GM20431 (cell line): ENCODE results near the gene SRC.

Source experiments
- in situ Hi-C: fragments of 300-500 bp; cut with MseI, MboI; formaldehyde crosslinking; loops from one replicate; pipeline ENCODE4 v1.15.0; 2020; ENCODE audit warnings: low sequenced_read_pairs; ENCODE audit not compliant: unreplicated experiment

Gene SRC

DNA sequence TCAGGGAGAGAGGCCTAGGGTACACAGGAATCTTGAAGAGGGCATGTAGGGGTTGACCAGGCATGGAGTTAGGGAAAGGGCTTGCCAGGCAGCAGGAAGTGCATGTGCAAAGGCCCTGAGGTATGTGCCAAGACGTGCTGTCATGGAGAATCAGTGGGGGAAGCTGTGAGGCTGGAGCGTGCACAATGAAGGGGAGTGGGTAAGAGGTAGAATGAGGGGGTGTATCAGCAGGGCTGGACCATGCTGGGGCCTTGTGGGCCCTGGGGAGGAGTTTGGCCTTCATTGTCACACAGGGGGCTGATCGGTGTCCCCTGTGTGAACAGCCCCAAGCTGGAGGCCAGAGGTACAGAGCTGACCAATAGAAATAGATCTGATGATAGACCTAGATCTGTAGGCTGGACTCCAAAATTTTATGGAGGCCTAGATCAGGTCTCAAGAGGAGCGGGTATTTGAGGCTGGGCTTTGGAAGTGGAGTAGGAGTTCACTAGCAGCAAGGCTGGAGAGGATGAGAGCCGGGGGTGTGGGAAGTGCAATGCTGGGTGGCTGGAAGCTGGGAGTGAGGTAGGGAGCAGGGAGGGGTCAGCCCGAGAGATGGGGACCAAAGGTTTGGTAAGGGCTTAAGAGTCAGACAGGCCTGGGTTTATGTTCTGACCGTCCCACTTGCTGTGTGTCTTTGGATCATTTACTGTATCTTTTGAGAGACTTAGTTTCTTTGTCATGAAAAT lies 3.0 kb downstream of the SRC start:
- in situ Hi-C loops = no loop called here

DNA sequence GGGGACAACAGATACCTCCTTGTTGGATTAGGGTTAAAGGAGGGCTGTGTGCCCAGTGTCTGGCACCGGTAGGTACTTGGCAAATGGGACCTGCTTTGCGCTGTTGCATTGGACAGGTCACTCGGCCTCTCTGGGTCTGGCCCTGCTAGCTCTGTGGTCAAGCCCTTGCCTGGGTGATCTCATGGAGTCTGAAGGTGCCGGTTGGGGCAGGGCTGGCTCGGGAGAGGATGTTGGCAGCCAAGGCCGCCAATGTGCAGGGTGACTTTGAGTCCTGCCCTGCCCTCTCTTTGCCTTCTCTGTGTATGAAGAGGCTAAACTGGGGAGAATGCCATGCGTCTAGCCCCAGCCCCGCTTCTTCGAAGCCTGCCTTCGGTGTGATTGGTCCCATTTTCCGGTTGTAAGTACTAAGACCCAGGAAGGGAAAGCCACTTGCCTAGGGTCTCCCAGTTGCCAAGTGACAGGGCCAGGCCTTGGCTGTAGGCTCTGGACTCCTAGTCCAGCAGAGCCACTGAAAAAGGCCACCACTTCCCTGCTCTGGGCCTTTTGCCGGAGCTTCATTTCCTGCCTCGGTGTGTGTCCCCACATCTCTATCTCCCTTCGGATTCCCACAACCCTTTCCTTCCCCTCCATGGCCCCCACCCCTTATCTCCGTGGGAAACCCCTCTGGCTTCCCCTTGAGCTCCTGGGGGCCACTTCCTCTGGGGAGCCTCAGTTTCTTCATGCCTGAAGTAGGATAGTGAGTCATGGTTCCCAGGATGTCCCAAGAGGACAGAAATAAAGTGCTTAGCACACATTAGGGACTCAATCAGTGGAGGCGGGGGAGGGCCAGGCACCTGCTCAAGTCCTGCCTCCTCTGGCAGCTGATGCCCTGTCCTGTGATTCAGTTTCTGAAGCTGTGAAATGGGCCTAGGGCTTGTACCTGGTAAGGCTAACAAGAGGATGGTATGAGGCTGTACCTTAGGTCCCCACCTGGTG lies 3.9 kb downstream of the SRC start:
- in situ Hi-C loops = no loop called here

- in situ Hi-C loops = no loop called here
Measured at GRCh38 chr20:37350649-37351574, 5.0 kb downstream of the SRC start.

DNA sequence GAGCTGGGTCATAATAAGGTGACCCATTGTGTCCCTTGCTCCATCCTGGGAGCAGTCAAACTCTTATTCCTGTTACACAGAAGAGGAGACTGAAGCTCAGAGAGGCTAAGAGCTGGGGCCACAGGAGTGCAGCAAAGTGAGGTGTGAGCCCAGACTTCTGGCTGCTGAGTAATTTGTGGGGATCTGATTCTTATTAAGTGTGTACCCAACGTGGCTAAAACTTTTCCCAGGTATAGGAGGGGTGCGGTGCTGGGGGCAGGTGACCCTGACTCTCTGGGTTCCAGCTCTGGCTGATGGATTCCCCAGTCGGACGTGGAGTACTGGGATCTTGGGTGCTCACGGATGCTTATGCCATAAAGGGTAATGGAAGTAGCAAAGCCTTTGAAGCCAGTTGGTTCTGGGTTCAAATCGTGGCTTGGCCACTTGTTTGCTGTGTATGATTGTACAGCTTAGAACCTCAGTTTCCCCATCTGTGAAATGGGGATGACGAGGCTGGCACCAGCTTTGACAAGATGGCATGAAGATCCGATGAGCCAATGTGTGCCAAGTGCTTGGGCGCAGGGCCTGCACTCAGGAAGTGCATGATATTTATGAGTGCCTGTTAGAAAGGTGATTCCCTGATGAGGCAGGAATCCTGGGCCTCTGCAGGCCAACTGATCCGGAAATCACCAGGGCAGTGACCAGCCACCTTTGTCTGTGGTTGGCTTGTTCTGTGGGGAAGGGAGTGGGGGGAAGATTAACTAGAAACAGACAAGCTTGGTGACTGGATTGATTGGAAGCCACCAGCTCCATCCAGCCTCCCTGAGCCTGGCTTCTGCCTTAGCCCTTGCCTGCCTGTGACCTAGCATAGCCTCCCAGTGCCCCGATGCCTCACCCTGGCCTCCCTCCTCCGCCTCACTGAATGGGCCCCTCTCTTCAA lies 6.0 kb downstream of the SRC start:
- in situ Hi-C loops = no loop called here

GRCh38 chr20:37352608-37352980 lies 6.7 kb downstream of the SRC start:
- in situ Hi-C loops = no loop called here

GRCh38 chr20:37353285-37353849 lies 7.4 kb downstream of the SRC start:
- in situ Hi-C loops = no loop called here

- in situ Hi-C loops = no loop called here
Measured at GRCh38 chr20:37354210-37355195, 8.6 kb downstream of the SRC start.

DNA sequence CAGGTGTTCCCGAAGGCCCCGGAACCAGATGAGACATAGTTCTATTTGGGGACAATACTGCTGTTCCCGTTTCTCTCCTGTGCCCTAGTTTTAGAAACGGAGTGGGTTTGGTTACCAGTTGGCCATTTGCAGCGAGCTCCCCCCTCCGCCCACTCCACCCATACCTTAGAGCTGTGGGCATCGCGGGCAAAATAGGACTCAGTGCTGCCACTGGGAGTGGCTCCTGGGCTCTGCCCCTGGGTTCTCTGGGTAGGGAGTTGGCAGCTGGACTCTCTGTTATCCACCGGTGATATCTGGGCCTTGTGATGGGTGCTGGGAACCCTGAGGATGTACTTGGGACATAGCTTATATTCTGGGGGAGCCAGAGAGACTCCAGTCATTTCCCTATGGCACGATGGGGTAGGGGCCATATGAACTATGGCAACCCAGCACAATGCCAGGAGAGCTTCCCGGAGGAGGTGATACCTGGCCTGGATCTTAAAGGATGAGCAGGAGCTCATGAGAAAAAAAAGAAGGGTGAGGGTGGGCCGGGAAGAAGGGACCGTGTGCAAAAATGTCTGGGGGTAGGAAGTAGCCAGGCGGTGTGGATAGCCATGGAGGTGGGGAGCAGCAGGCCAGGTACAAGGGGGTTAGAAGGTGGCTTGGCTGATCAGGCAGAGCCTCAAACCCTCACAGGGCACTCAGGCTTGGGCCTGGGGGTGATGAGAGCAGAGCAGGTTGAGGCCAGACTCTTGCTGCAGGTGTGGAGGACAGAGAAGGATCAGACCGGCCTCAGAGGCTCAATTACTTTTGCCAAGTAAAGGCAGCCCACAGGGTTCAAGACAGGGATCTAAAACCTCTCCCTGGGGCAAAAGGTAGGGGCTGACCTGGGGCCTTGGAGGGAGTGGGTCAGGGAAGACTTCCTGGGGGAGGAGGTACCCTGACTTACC lies 9.6 kb downstream of the SRC start:
- in situ Hi-C loops = no loop called here

DNA sequence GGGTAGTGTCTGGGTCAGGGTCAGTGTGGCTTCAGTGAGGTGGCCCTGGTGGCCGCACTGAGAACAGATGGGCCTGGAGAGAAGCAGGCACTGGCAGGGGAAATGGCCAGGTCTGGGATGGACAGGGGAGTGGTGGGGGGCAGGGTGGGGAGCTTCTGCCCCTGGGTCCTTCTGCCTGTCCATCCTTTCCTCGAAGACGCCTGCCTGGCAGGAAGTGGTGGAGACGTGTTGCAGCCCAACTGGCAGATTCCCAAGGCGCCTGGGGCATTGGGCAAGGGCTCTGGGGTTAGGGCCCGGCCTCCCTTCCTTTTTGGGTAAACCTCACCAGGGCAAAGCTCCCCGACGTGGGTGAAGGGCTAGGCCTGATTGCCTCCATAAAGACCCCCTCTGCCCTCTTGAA lies 10.4 kb downstream of the SRC start:
- in situ Hi-C loops = no loop called here

DNA sequence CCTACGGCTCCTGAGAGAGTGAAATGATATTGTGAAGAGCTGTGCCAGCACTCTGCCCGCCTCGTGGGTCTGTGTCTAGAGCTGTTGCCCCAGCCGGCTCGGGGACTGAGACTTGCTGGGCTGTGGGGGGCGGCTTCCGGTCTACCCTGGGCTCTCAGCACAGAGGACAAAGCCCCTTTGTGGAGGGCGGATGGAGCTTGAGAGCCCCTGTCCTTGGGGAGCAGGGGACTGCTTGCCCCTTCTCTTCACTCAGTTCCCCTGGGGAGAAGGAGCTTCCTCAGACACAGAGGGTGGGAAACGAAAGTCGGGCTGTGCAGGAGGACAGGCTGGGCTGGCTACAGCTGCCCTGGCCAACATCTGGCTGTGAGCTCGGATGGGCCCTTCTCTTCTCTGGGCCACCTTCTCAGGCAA lies 11.0 kb downstream of the SRC start:
- in situ Hi-C loops = no loop called here

GRCh38 chr20:37357481-37358365 lies 11.8 kb downstream of the SRC start:
- in situ Hi-C loops = no loop called here

- in situ Hi-C loops = no loop called here
Measured at GRCh38 chr20:37358366-37359150, 12.6 kb downstream of the SRC start.

DNA sequence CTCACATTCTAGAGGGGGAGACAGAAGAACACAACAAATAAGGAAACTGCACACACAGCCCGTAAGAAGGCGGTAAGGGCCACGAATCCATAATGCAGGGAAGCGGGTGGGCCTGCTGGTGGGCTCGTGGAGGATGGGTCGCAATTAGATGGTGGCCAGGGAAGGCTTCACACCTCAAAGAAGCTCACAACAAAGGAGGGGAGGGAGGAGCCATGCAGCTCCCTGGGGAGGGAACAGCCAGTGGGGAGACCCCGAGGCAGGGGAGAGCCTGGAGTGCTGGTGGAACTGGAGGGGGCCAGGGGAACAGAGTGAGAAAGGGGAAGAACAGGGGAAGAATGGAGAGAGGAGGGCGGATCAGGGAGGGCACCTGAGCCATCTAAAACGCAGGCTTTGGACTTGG lies 13.4 kb downstream of the SRC start:
- in situ Hi-C loops = no loop called here

DNA sequence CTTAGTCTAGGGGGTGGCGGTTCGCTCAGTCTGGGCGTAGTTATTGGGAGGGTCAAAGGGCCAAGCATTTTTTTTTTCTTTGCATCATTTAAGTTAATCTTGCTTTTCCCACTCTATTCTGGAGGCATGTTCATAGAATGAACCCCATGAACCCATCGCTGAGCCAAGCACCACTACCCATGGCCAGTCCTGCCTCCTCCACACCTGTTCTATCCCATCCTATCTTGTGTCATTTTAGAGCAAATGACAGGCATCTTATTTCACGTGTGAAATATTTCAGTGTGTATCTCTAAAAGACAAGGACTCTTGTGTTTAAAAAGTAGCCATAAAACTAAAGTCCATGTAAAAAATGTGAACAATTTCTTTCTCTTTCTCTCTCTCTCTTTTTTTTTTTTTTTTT lies 13.9 kb downstream of the SRC start:
- in situ Hi-C loops = no loop called here
